Measurements from ENCODE around the gene BRF1. TPM values are rescaled to one million over a fixed set of nuclear protein-coding genes. Genes with fewer than 3 reads are reported as not detected.
A peak's percentile ranks its signal among the peaks of the same experiment; 100 is the strongest.

Gene BRF1
- total RNA-seq, 1 donor from 2014 or later: 16.9 TPM

GRCh38 chr14:105323663-105324062, 22.9 kb upstream of the BRF1 start:
- Histone ChIP-seq H4K20me1 (ENCODE audit: low read depth) (peaks cover 68% of the 10 kb centered on the region), H3K4me1 (peaks cover 27% of the 10 kb centered on the region), H3K36me3 (no peaks in the 10 kb centered on the region), H2AFZ (replicated peaks) (no peak overlapping the region), H3K27me3 (no peaks in the 10 kb centered on the region), H3K79me2 (ENCODE audit: low read depth) (peaks cover 63% of the 10 kb centered on the region), H3F3A (ENCODE audit: low read depth) (peaks cover 17% of the 10 kb centered on the region), H3K9ac (no peak overlapping the region), H3K27ac (no peak overlapping the region), H3K4me2 (no peak overlapping the region), H3K4me3 (no peak overlapping the region), H3K9me3 (ENCODE audit: low read depth) (no peaks in the 10 kb centered on the region)
- no peak overlapping the region for H3K4me3 Mint-ChIP-seq
- DNase-seq (ENCODE audit: low spot score): no peak
- H3K27me3 Mint-ChIP-seq (ENCODE audit: insufficient read depth, low read depth): peaks cover 7% of the 10 kb centered on the region
- peaks cover 15% of the 10 kb centered on the region for H3K36me3 Mint-ChIP-seq
- peaks cover 33% of the 10 kb centered on the region for H3K4me1 Mint-ChIP-seq
- H3K9me3 Mint-ChIP-seq: no peaks in the 10 kb centered on the region
- TF ChIP-seq EZH2phosphoT487 (IDR thresholded peaks at IDR 0.05) (no peak), EZH2 (IDR thresholded peaks at IDR 0.05) (no peak), CTCF (IDR thresholded peaks at IDR 0.05) (no peak)
- peak overlapping the region; percentile 27 for H3K27ac Mint-ChIP-seq

GRCh38 chr14:105322791-105323556, 22.2 kb upstream of the BRF1 start:
- Mint-ChIP-seq H3K4me3 (peak overlapping the region; percentile 22), H3K27ac (peak overlapping the region; percentile 27), H3K4me1 (peaks cover 28% of the 10 kb centered on the region), H3K27me3 (ENCODE audit: insufficient read depth, low read depth) (peaks cover 7% of the 10 kb centered on the region), H3K9me3 (no peaks in the 10 kb centered on the region), H3K36me3 (peaks cover 13% of the 10 kb centered on the region)
- Histone ChIP-seq H3K9me3 (ENCODE audit: low read depth) (no peaks in the 10 kb centered on the region), H3K79me2 (ENCODE audit: low read depth) (peaks cover 65% of the 10 kb centered on the region), H3F3A (ENCODE audit: low read depth) (peaks cover 14% of the 10 kb centered on the region), H4K20me1 (ENCODE audit: low read depth) (peaks cover 62% of the 10 kb centered on the region), H3K4me2 (no peak overlapping the region), H3K4me3 (no peak overlapping the region), H3K27me3 (no peaks in the 10 kb centered on the region), H3K4me1 (peaks cover 22% of the 10 kb centered on the region), H2AFZ (replicated peaks) (no peak overlapping the region), H3K9ac (no peak overlapping the region), H3K36me3 (no peaks in the 10 kb centered on the region), H3K27ac (no peak overlapping the region)
- TF ChIP-seq EZH2phosphoT487 (IDR thresholded peaks at IDR 0.05) (no peak), CTCF (IDR thresholded peaks at IDR 0.05) (no peak), EZH2 (IDR thresholded peaks at IDR 0.05) (no peak)
- no peak for DNase-seq (ENCODE audit: low spot score)

- Histone ChIP-seq H4K20me1 (ENCODE audit: low read depth) (peaks cover 36% of the 10 kb centered on the region), H3K9me3 (ENCODE audit: low read depth) (no peaks in the 10 kb centered on the region), H3K79me2 (ENCODE audit: low read depth) (peaks cover 67% of the 10 kb centered on the region), H3K27me3 (peaks cover 28% of the 10 kb centered on the region), H3K27ac (no peak overlapping the region), H2AFZ (replicated peaks) (no peak overlapping the region), H3K4me1 (no peaks in the 10 kb centered on the region), H3K4me2 (no peak overlapping the region), H3F3A (ENCODE audit: low read depth) (peaks cover 20% of the 10 kb centered on the region), H3K36me3 (no peaks in the 10 kb centered on the region), H3K9ac (no peak overlapping the region), H3K4me3 (no peak overlapping the region)
- TF ChIP-seq CTCF (IDR thresholded peaks at IDR 0.05) (no peak), EZH2phosphoT487 (IDR thresholded peaks at IDR 0.05) (no peak), EZH2 (IDR thresholded peaks at IDR 0.05) (no peak)
- Mint-ChIP-seq H3K4me1 (peaks cover 22% of the 10 kb centered on the region), H3K4me3 (peak overlapping the region; percentile 73), H3K9me3 (no peaks in the 10 kb centered on the region), H3K36me3 (peaks cover 7% of the 10 kb centered on the region), H3K27ac (no peak overlapping the region), H3K27me3 (ENCODE audit: insufficient read depth, low read depth) (peaks cover 2% of the 10 kb centered on the region)
- DNase-seq (ENCODE audit: low spot score): no peak
Observed at GRCh38 chr14:105317546-105317945, 16.7 kb upstream of the BRF1 start.
